SK-N-SH (cell line): ENCODE measurements around the gene PIK3R5. TPM values are rescaled to one million over a fixed set of nuclear protein-coding genes. Genes with fewer than 3 reads are reported as not detected.

Experiments used
- CTCF ChIA-PET: fragments of 300-600, 350-600 bp; formaldehyde crosslinking; extraction: SDS; loops from one replicate; lab custom pipeline; 2021; lab: Yijun Ruan, JAX
- POLR2A ChIA-PET: fragments of 350-600 bp; sonication (Branson Sonifier 250); formaldehyde crosslinking; extraction: SDS; loops from one replicate; lab custom pipeline; 2020; ENCODE audit warnings: antibody characterized with exemption, inconsistent platforms; lab: Yijun Ruan, JAX
- DNase-seq: peaks from one replicate; pipeline ENCODE4 v3.0.0; 2012
- H2AFZ ChIP-seq: fragments of 200-600 bp; sonication (generic); 2 replicates; pipeline ENCODE4 v1.8.1; 2016; ENCODE audit warnings: antibody characterized with exemption, mild to moderate bottlenecking, low read depth
- H3F3A ChIP-seq: fragments of 200-600 bp; sonication (generic); replicated peaks from 2 replicates; pipeline ENCODE3; 2016; ENCODE audit warnings: antibody characterized with exemption, mild to moderate bottlenecking; ENCODE audit not compliant: insufficient read depth
- H3K27ac ChIP-seq, 2 experiments: fragments of 200-500 bp in 1 of 2; fragments of 200-600 bp in 1 of 2; sonication (Bioruptor generic) in 1 of 2; sonication (generic), shearing (Covaris generic) in 1 of 2; 2 replicates each; pipeline versions ENCODE4 v1.5.1 to v1.6.1; 2014 to 2016; ENCODE audit warnings: low read depth in 2 of 2, inconsistent platforms in 1 of 2, low read length in 1 of 2, mild to moderate bottlenecking in 1 of 2, mixed read lengths in 1 of 2
- H3K27me3 ChIP-seq: fragments of 200-600 bp; sonication (generic), shearing (Covaris generic); 2 replicates; pipeline ENCODE4 v1.6.1; 2016; ENCODE audit warnings: mixed run types; ENCODE audit not compliant: insufficient read depth
- H3K36me3 ChIP-seq, 2 experiments: fragments of 200-500 bp in 1 of 2; fragments of 200-600 bp in 1 of 2; sonication (Bioruptor generic) in 1 of 2; sonication (generic) in 1 of 2; replicated peaks in 1 of 2; 2 replicates each; pipeline versions ENCODE3 to v1.5.1; 2014 to 2016; ENCODE audit warnings: low read length in 1 of 2, mild to moderate bottlenecking in 1 of 2; ENCODE audit not compliant: insufficient read depth in 2 of 2, control insufficient read depth in 1 of 2
- H3K4me1 ChIP-seq, 2 experiments: fragments of 200-500 bp in 1 of 2; fragments of 200-600 bp in 1 of 2; sonication (Bioruptor generic) in 1 of 2; sonication (generic), shearing (Covaris generic) in 1 of 2; 2 replicates each; pipeline versions ENCODE4 v1.5.1 to v1.6.1; 2014 to 2016; ENCODE audit warnings: low read depth in 1 of 2, low read length in 1 of 2, mixed run types in 1 of 2; ENCODE audit not compliant: insufficient read depth in 2 of 2, control insufficient read depth in 1 of 2
- H3K4me2 ChIP-seq: fragments of 200-600 bp; sonication (generic), shearing (Covaris generic); 2 replicates; pipeline ENCODE4 v1.6.1; 2017; ENCODE audit warnings: mixed run types
- H3K4me3 ChIP-seq, 2 experiments: fragments of 200-500 bp in 1 of 2; fragments of 200-600 bp in 1 of 2; sonication (Bioruptor generic) in 1 of 2; sonication (generic), shearing (Covaris generic) in 1 of 2; 2 replicates each; pipeline versions ENCODE4 v1.5.1 to v1.8.1; 2014 to 2016; ENCODE audit warnings: low read depth in 2 of 2, inconsistent platforms in 1 of 2, low read length in 1 of 2, mild to moderate bottlenecking in 1 of 2, mixed read lengths in 1 of 2, moderate library complexity in 1 of 2
- H3K79me2 ChIP-seq: fragments of 200-600 bp; sonication (generic); 2 replicates; pipeline ENCODE4 v1.8.1; 2017; ENCODE audit warnings: mild to moderate bottlenecking; ENCODE audit not compliant: insufficient read depth
- H3K9ac ChIP-seq: fragments of 200-600 bp; sonication (generic); 2 replicates; pipeline ENCODE4 v1.6.1; 2017; ENCODE audit warnings: mixed run types
- H3K9me2 ChIP-seq: fragments of 200-600 bp; sonication (generic); 2 replicates; pipeline ENCODE4 v1.6.1; 2017; ENCODE audit warnings: mixed run types
- H3K9me3 ChIP-seq: fragments of 200-600 bp; sonication (generic); 2 replicates; pipeline ENCODE4 v1.6.1; 2017; ENCODE audit warnings: mixed run types, mild to moderate bottlenecking, moderate library complexity
- H4K20me1 ChIP-seq: fragments of 200-600 bp; sonication (generic); 2 replicates; pipeline ENCODE4 v1.6.1; 2017; ENCODE audit warnings: mild to moderate bottlenecking, mixed run types; ENCODE audit not compliant: insufficient read depth
- CHD2 ChIP-seq: fragments of 150-350 bp; IDR thresholded peaks from 2 replicates; pipeline ENCODE4 v1.6.1; 2018; ENCODE audit warnings: low read length; ENCODE audit not compliant: partially characterized antibody
- EP300 ChIP-seq, 2 experiments: IDR thresholded peaks; 2 replicates each; pipeline versions ENCODE4 v1.4.0 to v1.6.1; 2012; ENCODE audit warnings: borderline replicate concordance in 1 of 2, low read depth in 1 of 2, low read length in 1 of 2
- FOSL2 ChIP-seq: IDR thresholded peaks from 2 replicates; pipeline ENCODE4 v1.4.0; 2012; ENCODE audit warnings: low read depth, mild to moderate bottlenecking, moderate library complexity, borderline replicate concordance
- GATA2 ChIP-seq: sonication (generic); formaldehyde crosslinking; IDR thresholded peaks from 2 replicates; pipeline ENCODE4 v1.5.0; 2020; ENCODE audit warnings: mild to moderate bottlenecking, missing genetic modification reagents
- MEF2A ChIP-seq: IDR thresholded peaks from 2 replicates; pipeline ENCODE4 v1.4.0; 2012; ENCODE audit warnings: low read depth, borderline replicate concordance
- MXI1 ChIP-seq: IDR thresholded peaks from 2 replicates; pipeline ENCODE4 v1.6.1; 2012; ENCODE audit warnings: mild to moderate bottlenecking, low read depth, low read length, improper control_type of control experiment
- NFIC ChIP-seq: IDR thresholded peaks from 2 replicates; pipeline ENCODE4 v1.4.0; 2012; ENCODE audit warnings: borderline replicate concordance
- RCOR1 ChIP-seq: fragments of 150-350 bp; IDR thresholded peaks from 2 replicates; pipeline ENCODE4 v1.6.1; 2017; ENCODE audit warnings: antibody characterized with exemption, low read length
- RFX5 ChIP-seq: IDR thresholded peaks from 2 replicates; pipeline ENCODE4 v1.6.1; 2012; ENCODE audit warnings: mild to moderate bottlenecking, improper control_type of control experiment, low read length
- TEAD4 ChIP-seq: IDR thresholded peaks from 2 replicates; pipeline ENCODE4 v1.4.0; 2012; ENCODE audit warnings: mild to moderate bottlenecking, borderline replicate concordance; ENCODE audit not compliant: insufficient read depth
- YY1 ChIP-seq: IDR thresholded peaks from 2 replicates; pipeline ENCODE4 v1.4.0; 2012; ENCODE audit warnings: low read depth, mild to moderate bottlenecking
- WGBS: methylation state at CpG from one replicate; pipeline ENCODE4 v1.1.6; 2017; ENCODE audit warnings: low lambda C conversion rate; 5-methylcytosine and 5-hydroxymethylcytosine counted together
- polyA plus RNA-seq, 3 experiments: library from polyadenylated mRNA; depleted of rRNA; stranded (reverse); fragments of >200 nt; gene quantifications; 2 replicates each; pipeline ENCODE4 v1.2.3, GENCODE V29; 2012
- TF ChIP-seq, protein P1 (sequence below): IDR thresholded peaks from 2 replicates; pipeline ENCODE4 v1.4.0; 2012; ENCODE audit warnings: low read depth, borderline replicate concordance
- TF ChIP-seq, protein P2 (sequence below): IDR thresholded peaks from 2 replicates; pipeline ENCODE4; 2012
- TF ChIP-seq, protein P3 (sequence below): IDR thresholded peaks from 2 replicates; pipeline ENCODE4 v1.6.1; 2012; ENCODE audit warnings: mild to moderate bottlenecking, low read depth, low read length, moderate library complexity
- TF ChIP-seq, protein P4 (sequence below): IDR thresholded peaks from 2 replicates; pipeline ENCODE4 v1.4.0; 2012; ENCODE audit warnings: low read depth
- TF ChIP-seq, protein P5 (sequence below): IDR thresholded peaks from 2 replicates; pipeline ENCODE4 v1.4.0; 2012; ENCODE audit warnings: low read depth, borderline replicate concordance

Gene PIK3R5
- polyA plus RNA-seq, 1 of the 3 experiments (the other 2 are of a cell fraction) = not detected

DNA sequence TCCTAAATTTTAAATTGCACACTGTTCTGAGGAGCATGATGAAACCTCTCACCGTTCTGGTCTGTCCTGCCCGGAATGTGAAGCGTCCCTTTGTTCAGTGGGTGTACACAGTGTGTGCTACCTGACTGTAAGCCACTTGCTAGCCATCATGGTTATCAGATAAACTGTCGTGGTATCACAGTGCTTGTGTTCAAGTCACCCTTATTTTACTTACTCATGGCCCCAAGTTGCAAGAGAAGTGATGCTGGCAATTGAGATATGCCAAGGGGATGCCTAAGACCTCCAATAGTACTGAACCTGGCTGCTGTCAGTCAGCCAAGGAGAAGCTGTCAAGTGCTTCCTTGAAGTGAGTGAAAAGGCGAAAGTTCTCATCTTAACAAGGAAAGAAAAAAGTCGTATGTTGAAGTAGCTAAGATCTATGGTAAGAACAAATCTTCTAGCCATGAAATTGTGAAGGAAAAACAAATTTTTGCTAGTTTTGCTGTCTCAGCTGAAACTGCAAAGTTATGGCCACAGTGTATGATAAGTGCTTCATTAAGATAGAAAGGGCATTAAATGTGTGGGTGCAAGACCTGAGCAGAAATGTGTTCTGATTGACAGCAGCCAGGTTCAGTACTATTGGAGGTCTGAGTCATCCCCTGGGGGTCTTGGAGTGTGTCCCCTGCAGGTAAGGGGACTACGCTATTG, 103.9 kb downstream of the PIK3R5 start:
- TF ChIP-seq EP300 (IDR thresholded peaks at IDR 0.05; ENCODE audit: borderline replicate concordance in 1 of 2, low read depth in 1 of 2, low read length in 1 of 2) = no peak
- TF ChIP-seq RCOR1 = no peak
- no peak for TF ChIP-seq MEF2A
- H3K9me2 ChIP-seq = no peaks in the 10 kb centered on the region
- H3K4me3 ChIP-seq = no peak overlapping the region
- H3K27ac ChIP-seq = no peak overlapping the region
- peaks cover 32% of the 10 kb centered on the region for H3K27me3 ChIP-seq
- H3K4me2 ChIP-seq = no peak overlapping the region; the same call in 1 of the 2 replicates
- DNase-seq = no peak
- WGBS = 14% methylated on average over 7 of the region's 7 CpGs
- CTCF ChIA-PET = interaction anchor here (0.6 kb wide), 1 partner anchor 17 kb away, joined by 3 read pairs; no protein-coding TSS in a partner anchor
- no peak overlapping the region for H2AFZ ChIP-seq
- no peaks in the 10 kb centered on the region for H3K9me3 ChIP-seq
- POLR2A ChIA-PET = no interaction called here
- H3K79me2 ChIP-seq = no peaks in the 10 kb centered on the region
- H3F3A ChIP-seq = no peaks in the 10 kb centered on the region
- H3K9ac ChIP-seq = no peak overlapping the region
- no peaks in the 10 kb centered on the region for H3K36me3 ChIP-seq
- H3K4me1 ChIP-seq = peaks cover 0 to 2% of the 10 kb centered on the region in 2 experiments; a peak in 1 of 4 replicates
- H4K20me1 ChIP-seq = no peaks in the 10 kb centered on the region

DNA sequence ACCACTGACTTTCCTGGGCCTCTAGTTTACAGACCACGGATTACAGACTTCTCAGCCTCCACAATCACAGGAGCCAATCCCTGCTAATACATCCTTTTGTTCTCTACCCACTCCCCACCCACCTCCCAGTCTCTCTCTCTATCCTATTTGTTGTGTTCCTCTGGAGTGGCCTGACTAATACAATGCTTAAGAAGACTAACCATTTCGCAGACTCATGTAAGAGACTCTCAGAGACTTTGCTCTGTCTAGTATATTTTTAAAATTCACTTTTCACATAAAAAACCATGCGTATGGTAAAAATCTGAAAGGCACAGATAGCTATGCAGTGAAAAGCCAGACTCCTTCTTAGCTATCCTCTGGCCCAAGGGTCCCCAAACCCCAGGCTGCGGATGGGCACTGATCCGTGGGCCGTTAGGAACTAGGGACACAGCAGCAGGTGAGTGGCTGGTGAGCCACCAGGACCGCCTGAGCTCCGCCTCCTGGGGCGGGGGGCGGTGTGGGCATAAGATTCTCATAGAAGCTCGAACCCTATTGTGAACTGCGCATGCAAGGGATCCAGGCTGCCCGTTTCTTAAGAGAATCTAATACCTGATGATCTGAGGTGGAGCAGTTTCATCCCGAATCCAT, 105.6 kb downstream of the PIK3R5 start:
- H3K4me1 ChIP-seq = peaks cover 0 to 2% of the 10 kb centered on the region in 2 experiments; a peak in 1 of 4 replicates
- ChIA-PET POLR2A (no interaction called here), CTCF (interaction anchor here (1.0 to 1.2 kb wide), 2 partner anchors 11 to 36 kb away, joined by 3 read pairs; no protein-coding TSS in a partner anchor)
- no peak for DNase-seq
- no peaks in the 10 kb centered on the region for H3K36me3 ChIP-seq
- no peaks in the 10 kb centered on the region for H3F3A ChIP-seq
- peaks cover 25% of the 10 kb centered on the region; the same call in 1 of the 2 replicates for H3K27me3 ChIP-seq
- H3K79me2 ChIP-seq = no peaks in the 10 kb centered on the region
- no peaks in the 10 kb centered on the region for H4K20me1 ChIP-seq
- no peaks in the 10 kb centered on the region for H3K9me2 ChIP-seq
- H3K9ac ChIP-seq = no peak overlapping the region
- no peak overlapping the region for H3K4me3 ChIP-seq
- 26% methylated on average over 14 of the region's 14 CpGs for WGBS
- H2AFZ ChIP-seq = no peak overlapping the region
- no peaks in the 10 kb centered on the region for H3K9me3 ChIP-seq
- TF ChIP-seq FOSL2 (no peak), NFIC (no peak), RCOR1 (no peak), YY1 (no peak), MXI1 (no peak), RFX5 (no peak), CHD2 (no peak), GATA2 (CRISPR knock-in tag) (no peak), TEAD4 (no peak)
- TF ChIP-seq, protein P1, sequence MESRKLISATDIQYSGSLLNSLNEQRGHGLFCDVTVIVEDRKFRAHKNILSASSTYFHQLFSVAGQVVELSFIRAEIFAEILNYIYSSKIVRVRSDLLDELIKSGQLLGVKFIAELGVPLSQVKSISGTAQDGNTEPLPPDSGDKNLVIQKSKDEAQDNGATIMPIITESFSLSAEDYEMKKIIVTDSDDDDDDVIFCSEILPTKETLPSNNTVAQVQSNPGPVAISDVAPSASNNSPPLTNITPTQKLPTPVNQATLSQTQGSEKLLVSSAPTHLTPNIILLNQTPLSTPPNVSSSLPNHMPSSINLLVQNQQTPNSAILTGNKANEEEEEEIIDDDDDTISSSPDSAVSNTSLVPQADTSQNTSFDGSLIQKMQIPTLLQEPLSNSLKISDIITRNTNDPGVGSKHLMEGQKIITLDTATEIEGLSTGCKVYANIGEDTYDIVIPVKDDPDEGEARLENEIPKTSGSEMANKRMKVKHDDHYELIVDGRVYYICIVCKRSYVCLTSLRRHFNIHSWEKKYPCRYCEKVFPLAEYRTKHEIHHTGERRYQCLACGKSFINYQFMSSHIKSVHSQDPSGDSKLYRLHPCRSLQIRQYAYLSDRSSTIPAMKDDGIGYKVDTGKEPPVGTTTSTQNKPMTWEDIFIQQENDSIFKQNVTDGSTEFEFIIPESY = no peak
- TF ChIP-seq, protein P2, sequence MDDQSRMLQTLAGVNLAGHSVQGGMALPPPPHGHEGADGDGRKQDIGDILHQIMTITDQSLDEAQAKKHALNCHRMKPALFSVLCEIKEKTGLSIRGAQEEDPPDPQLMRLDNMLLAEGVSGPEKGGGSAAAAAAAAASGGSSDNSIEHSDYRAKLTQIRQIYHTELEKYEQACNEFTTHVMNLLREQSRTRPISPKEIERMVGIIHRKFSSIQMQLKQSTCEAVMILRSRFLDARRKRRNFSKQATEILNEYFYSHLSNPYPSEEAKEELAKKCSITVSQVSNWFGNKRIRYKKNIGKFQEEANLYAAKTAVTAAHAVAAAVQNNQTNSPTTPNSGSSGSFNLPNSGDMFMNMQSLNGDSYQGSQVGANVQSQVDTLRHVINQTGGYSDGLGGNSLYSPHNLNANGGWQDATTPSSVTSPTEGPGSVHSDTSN = no peak
- TF ChIP-seq, protein P3, sequence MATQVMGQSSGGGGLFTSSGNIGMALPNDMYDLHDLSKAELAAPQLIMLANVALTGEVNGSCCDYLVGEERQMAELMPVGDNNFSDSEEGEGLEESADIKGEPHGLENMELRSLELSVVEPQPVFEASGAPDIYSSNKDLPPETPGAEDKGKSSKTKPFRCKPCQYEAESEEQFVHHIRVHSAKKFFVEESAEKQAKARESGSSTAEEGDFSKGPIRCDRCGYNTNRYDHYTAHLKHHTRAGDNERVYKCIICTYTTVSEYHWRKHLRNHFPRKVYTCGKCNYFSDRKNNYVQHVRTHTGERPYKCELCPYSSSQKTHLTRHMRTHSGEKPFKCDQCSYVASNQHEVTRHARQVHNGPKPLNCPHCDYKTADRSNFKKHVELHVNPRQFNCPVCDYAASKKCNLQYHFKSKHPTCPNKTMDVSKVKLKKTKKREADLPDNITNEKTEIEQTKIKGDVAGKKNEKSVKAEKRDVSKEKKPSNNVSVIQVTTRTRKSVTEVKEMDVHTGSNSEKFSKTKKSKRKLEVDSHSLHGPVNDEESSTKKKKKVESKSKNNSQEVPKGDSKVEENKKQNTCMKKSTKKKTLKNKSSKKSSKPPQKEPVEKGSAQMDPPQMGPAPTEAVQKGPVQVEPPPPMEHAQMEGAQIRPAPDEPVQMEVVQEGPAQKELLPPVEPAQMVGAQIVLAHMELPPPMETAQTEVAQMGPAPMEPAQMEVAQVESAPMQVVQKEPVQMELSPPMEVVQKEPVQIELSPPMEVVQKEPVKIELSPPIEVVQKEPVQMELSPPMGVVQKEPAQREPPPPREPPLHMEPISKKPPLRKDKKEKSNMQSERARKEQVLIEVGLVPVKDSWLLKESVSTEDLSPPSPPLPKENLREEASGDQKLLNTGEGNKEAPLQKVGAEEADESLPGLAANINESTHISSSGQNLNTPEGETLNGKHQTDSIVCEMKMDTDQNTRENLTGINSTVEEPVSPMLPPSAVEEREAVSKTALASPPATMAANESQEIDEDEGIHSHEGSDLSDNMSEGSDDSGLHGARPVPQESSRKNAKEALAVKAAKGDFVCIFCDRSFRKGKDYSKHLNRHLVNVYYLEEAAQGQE = no peak
- TF ChIP-seq, protein P4, sequence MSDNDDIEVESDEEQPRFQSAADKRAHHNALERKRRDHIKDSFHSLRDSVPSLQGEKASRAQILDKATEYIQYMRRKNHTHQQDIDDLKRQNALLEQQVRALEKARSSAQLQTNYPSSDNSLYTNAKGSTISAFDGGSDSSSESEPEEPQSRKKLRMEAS = no peak
- TF ChIP-seq, protein P5, sequence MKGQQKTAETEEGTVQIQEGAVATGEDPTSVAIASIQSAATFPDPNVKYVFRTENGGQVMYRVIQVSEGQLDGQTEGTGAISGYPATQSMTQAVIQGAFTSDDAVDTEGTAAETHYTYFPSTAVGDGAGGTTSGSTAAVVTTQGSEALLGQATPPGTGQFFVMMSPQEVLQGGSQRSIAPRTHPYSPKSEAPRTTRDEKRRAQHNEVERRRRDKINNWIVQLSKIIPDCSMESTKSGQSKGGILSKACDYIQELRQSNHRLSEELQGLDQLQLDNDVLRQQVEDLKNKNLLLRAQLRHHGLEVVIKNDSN = no peak
- no peak overlapping the region for H3K27ac ChIP-seq
- H3K4me2 ChIP-seq = no peak overlapping the region
